Smooth muscle cell (in vitro differentiated cells): ENCODE results near the gene TK2. TPM values are rescaled to one million over a fixed set of nuclear protein-coding genes. Genes with fewer than 3 reads are reported as not detected.

Experiments used
- DNase-seq: peaks from one replicate; lab custom pipeline; 2025; ENCODE audit not compliant: unreplicated experiment; lab: John Stamatoyannopoulos, UW
- H2AFZ ChIP-seq: fragments of 200-600 bp; sonication (generic); 2 replicates; pipeline ENCODE4 v1.6.0; 2016; ENCODE audit warnings: antibody characterized with exemption, low read depth, mild to moderate bottlenecking
- H3F3A ChIP-seq: fragments of 200-600 bp; sonication (generic); 2 replicates; pipeline ENCODE4 v1.6.0; 2017; ENCODE audit warnings: antibody characterized with exemption, low read depth
- H3K27ac ChIP-seq: fragments of 200-600 bp; sonication (generic); 2 replicates; pipeline ENCODE4 v1.5.1; 2016; ENCODE audit warnings: low read depth, mild to moderate bottlenecking
- H3K27me3 ChIP-seq: fragments of 200-600 bp; sonication (generic); 2 replicates; pipeline ENCODE4 v1.6.1; 2016; ENCODE audit warnings: low read depth, mild to moderate bottlenecking
- H3K36me3 ChIP-seq: fragments of 200-600 bp; sonication (generic); 2 replicates; pipeline ENCODE4 v1.5.1; 2016; ENCODE audit warnings: low read depth
- H3K4me1 ChIP-seq: fragments of 200-600 bp; sonication (generic); 2 replicates; pipeline ENCODE4 v1.5.1; 2016; ENCODE audit warnings: low read depth
- H3K4me2 ChIP-seq: fragments of 200-600 bp; sonication (generic); 2 replicates; pipeline ENCODE4 v1.6.0; 2016; ENCODE audit warnings: mild to moderate bottlenecking
- H3K4me3 ChIP-seq: fragments of 200-600 bp; sonication (generic); 2 replicates; pipeline ENCODE4 v1.5.1; 2016; ENCODE audit warnings: mild to moderate bottlenecking
- H3K79me2 ChIP-seq: fragments of 200-600 bp; sonication (generic); 2 replicates; pipeline ENCODE4 v1.6.0; 2016; ENCODE audit warnings: low read depth, mild to moderate bottlenecking
- H3K9ac ChIP-seq: fragments of 200-600 bp; sonication (generic); 2 replicates; pipeline ENCODE4 v1.6.0; 2016; ENCODE audit warnings: low read depth
- H3K9me3 ChIP-seq: fragments of 200-600 bp; sonication (generic); replicated peaks from 2 replicates; pipeline ENCODE4 v1.5.1; 2016; ENCODE audit warnings: low read depth
- H4K20me1 ChIP-seq: fragments of 200-600 bp; sonication (generic); 2 replicates; pipeline ENCODE4 v1.6.0; 2016; ENCODE audit warnings: low read depth
- WGBS: methylation state at CpG from one replicate; pipeline ENCODE4 v1.1.7; 2016; ENCODE audit warnings: low lambda C conversion rate; 5-methylcytosine and 5-hydroxymethylcytosine counted together
- polyA plus RNA-seq: library from polyadenylated mRNA; unstranded; fragments of >200 nt; fragmentation: Nextera tagmentation; extraction: Ambion mirVana; gene quantifications from 2 replicates; pipeline ENCODE4 v1.2.1, GENCODE V29; 2016
- total RNA-seq: library from RNA; depleted of rRNA; stranded (reverse); fragments of >200 nt; gene quantifications from 2 replicates; pipeline ENCODE4 v1.2.3, GENCODE V29; 2014
- TF ChIP-seq, protein P1 (sequence below): fragments of 200-600 bp; sonication (generic); IDR thresholded peaks from 2 replicates; pipeline ENCODE4 v1.5.1; 2017; ENCODE audit warnings: borderline replicate concordance, mild to moderate bottlenecking, antibody characterized with exemption; ENCODE audit not compliant: insufficient read depth, poor library complexity, severe bottlenecking

The TK2 gene
- total and polyA plus RNA-seq, 2 experiments from 2014 or later = 7.3 to 9.7 TPM

DNA sequence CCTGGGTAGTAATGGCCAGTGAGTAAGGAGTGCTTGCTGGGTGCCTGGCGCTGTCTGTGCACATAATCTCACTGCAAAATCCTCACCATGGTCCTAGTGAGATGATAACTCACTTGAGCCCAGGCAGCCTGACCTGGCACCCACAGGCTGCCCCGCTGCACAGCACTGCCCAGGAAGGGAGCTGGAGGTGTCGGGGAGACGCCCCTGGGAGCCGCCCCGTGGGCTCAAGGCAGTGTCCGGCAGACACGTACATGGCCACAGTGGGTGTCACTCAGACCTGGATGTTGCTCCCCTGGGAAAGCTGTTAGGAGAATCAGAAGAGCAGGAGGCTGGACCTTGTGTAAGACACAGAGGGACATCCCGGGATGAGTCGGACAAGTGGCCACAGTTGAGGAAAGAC, 78.7 kb downstream of the TK2 start:
- Histone ChIP-seq H3K36me3 (no peaks in the 10 kb centered on the region), H3K4me2 (no peak overlapping the region), H4K20me1 (no peaks in the 10 kb centered on the region), H3K27me3 (peaks cover 7% of the 10 kb centered on the region), H3K4me3 (no peak overlapping the region), H3F3A (no peaks in the 10 kb centered on the region), H2AFZ (no peak overlapping the region), H3K4me1 (no peaks in the 10 kb centered on the region), H3K9ac (no peak overlapping the region), H3K27ac (no peak overlapping the region), H3K79me2 (no peaks in the 10 kb centered on the region), H3K9me3 (no peaks in the 10 kb centered on the region)
- 94% methylated on average over 10 of the region's 10 CpGs for WGBS
- TF ChIP-seq, protein P1, sequence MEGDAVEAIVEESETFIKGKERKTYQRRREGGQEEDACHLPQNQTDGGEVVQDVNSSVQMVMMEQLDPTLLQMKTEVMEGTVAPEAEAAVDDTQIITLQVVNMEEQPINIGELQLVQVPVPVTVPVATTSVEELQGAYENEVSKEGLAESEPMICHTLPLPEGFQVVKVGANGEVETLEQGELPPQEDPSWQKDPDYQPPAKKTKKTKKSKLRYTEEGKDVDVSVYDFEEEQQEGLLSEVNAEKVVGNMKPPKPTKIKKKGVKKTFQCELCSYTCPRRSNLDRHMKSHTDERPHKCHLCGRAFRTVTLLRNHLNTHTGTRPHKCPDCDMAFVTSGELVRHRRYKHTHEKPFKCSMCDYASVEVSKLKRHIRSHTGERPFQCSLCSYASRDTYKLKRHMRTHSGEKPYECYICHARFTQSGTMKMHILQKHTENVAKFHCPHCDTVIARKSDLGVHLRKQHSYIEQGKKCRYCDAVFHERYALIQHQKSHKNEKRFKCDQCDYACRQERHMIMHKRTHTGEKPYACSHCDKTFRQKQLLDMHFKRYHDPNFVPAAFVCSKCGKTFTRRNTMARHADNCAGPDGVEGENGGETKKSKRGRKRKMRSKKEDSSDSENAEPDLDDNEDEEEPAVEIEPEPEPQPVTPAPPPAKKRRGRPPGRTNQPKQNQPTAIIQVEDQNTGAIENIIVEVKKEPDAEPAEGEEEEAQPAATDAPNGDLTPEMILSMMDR = no peak
- DNase-seq = no peak

DNA sequence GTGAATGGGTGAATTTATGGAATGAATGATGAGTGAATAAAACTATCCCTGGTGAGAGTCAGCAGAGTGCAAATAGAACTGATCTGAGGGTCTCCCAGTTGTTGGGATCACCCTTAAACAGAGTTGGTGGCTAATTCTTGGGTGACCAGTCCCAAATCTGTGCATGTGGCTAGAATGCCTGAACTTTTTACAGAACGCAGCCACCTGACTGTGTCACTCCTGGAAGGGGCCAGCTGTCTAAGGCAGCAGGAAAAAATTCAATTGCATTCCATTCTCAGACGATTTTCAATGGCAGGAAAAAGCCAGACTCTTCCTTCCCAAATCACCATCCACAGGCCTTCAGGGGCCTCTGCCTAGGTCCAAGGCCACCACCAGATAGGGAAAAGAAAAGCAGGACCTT, 79.4 kb downstream of the TK2 start:
- no peak overlapping the region for H3K9ac ChIP-seq
- no peak overlapping the region for H3K4me2 ChIP-seq
- H3K79me2 ChIP-seq = no peaks in the 10 kb centered on the region
- no peak overlapping the region for H3K4me3 ChIP-seq
- TF ChIP-seq, protein P1 = no peak
- H3K27me3 ChIP-seq = peaks cover 7% of the 10 kb centered on the region
- no peaks in the 10 kb centered on the region for H3F3A ChIP-seq
- H3K36me3 ChIP-seq = no peaks in the 10 kb centered on the region
- no peaks in the 10 kb centered on the region for H3K4me1 ChIP-seq
- no peaks in the 10 kb centered on the region for H3K9me3 ChIP-seq
- DNase-seq = no peak
- no peak overlapping the region for H3K27ac ChIP-seq
- no peak overlapping the region for H2AFZ ChIP-seq
- H4K20me1 ChIP-seq = no peaks in the 10 kb centered on the region
- WGBS = 58% methylated on average over 2 of the region's 2 CpGs

DNA sequence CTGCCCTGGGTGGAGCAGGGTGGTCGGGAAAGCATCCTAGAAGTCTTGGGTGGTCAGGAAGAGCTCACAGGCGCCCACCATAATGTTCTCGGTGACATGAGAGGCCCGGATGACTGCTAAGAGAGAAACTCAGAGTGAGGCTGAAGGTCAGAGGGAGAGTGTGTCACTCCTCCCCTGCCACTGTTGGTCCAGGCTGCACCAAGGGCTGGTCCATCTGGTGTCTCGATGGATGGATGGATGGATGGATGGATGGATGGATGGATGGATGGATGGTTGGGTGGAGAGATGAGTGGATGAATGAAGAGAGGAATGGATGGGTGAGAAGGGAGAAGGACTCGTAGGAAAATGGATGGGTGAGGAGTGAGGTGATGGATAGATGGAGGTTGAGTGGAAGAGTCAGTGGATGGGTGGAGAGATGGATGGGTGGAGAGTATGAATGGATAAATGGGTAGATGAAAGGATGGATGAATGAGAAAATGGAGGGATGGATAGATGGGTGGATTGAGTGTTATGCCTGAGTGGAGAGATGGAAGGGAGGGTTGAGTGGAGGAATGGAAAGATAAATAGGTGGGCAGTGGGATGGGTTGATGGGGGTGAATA, 79.9 kb downstream of the TK2 start:
- H3K9me3 ChIP-seq = no peaks in the 10 kb centered on the region
- no peaks in the 10 kb centered on the region for H3K79me2 ChIP-seq
- no peak overlapping the region for H2AFZ ChIP-seq
- no peak overlapping the region for H3K27ac ChIP-seq
- no peaks in the 10 kb centered on the region for H3K4me1 ChIP-seq
- WGBS = 93% methylated on average over 6 of the region's 6 CpGs
- no peak overlapping the region for H3K4me3 ChIP-seq
- DNase-seq = no peak
- no peaks in the 10 kb centered on the region for H3F3A ChIP-seq
- no peak overlapping the region for H3K4me2 ChIP-seq
- no peak overlapping the region for H3K9ac ChIP-seq
- no peaks in the 10 kb centered on the region for H4K20me1 ChIP-seq
- H3K36me3 ChIP-seq = no peaks in the 10 kb centered on the region
- H3K27me3 ChIP-seq = peaks cover 5% of the 10 kb centered on the region
- TF ChIP-seq, protein P1 = no peak

DNA sequence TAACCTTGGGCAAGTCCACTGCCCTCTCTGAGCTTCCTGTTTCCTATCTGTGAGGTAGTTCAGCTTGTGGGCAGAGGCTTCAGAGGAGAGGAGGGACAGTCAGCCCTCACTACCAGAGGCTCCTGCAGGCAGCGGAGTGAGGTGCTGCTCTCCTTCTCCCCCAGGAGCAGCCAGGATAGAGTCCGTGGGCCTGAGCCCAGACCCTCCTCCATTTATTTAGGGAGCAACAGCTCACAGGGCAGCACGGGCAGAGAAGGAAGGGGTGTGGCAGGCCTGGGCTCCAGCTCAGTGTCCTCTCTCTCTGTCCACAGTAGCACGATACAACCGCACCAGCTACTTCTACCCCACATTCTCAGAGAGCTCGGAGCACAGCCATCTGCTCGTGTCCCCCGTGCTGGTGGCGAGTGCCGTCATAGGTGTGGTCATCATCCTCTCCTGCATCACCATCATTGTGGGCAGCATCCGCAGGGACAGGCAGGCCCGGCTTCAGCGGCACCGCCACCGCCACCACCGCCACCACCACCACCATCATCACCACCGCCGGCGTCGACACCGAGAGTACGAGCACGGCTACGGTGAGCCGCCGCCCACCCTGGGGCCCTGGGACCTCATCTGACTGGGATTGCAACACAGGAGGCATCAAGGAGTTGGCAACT, 80.5 kb downstream of the TK2 start:
- WGBS = 96% methylated on average over 26 of the region's 26 CpGs
- no peaks in the 10 kb centered on the region for H4K20me1 ChIP-seq
- no peaks in the 10 kb centered on the region for H3K9me3 ChIP-seq

More for the DNA sequence above, 80.5 kb downstream of the TK2 start:
- Histone ChIP-seq H3K4me2 (no peak overlapping the region), H3K27ac (no peak overlapping the region), H3K4me1 (no peaks in the 10 kb centered on the region), H3F3A (no peaks in the 10 kb centered on the region), H3K36me3 (no peaks in the 10 kb centered on the region), H2AFZ (no peak overlapping the region), H3K27me3 (peaks cover 4% of the 10 kb centered on the region), H3K4me3 (no peak overlapping the region), H3K79me2 (no peaks in the 10 kb centered on the region), H3K9ac (no peak overlapping the region)
- DNase-seq = no peak
- TF ChIP-seq, protein P1 = no peak
